GM12875 (cell line): ENCODE measurements around the gene TLE4.

ENCODE experiments used
- H3K4me3 ChIP-seq: one replicate; pipeline ENCODE4 v1.5.1; 2011; ENCODE audit warnings: low read depth, low read length, control low read depth
- CTCF ChIP-seq: IDR thresholded peaks from 2 replicates; pipeline ENCODE4 v1.5.1; 2011; ENCODE audit warnings: low read depth, mild to moderate bottlenecking, control low read depth, inconsistent platforms, low read length, moderate library complexity, borderline replicate concordance; ENCODE audit not compliant: insufficient read depth

Gene TLE4

GRCh38 chr9:79572032-79572607 is 355 bp downstream of the TLE4 start:
- TF ChIP-seq CTCF = no peak

GRCh38 chr9:79572608-79573411 is 1.0 kb downstream of the TLE4 start:
- TF ChIP-seq CTCF = no peak
- H3K4me3 ChIP-seq = peak overlapping the region; percentile 66

More at GRCh38 chr9:79572032-79572607, 355 bp downstream of the TLE4 start:
- peak overlapping the region; percentile 66 for H3K4me3 ChIP-seq

- TF ChIP-seq CTCF = no peak
- peak overlapping the region; percentile 66 for H3K4me3 ChIP-seq
These were observed 1.7 kb downstream of the TLE4 start for GRCh38 chr9:79573412-79573923.

GRCh38 chr9:79574136-79574535 is 2.4 kb downstream of the TLE4 start:
- no peak overlapping the region for H3K4me3 ChIP-seq
- TF ChIP-seq CTCF = no peak

GRCh38 chr9:79574781-79575180 is 3.0 kb downstream of the TLE4 start:
- no peak overlapping the region for H3K4me3 ChIP-seq

GRCh38 chr9:79575547-79575946 is 3.8 kb downstream of the TLE4 start:
- H3K4me3 ChIP-seq = no peak overlapping the region
- TF ChIP-seq CTCF = no peak

More at GRCh38 chr9:79574781-79575180, 3.0 kb downstream of the TLE4 start:
- TF ChIP-seq CTCF = no peak

GRCh38 chr9:79577969-79578723 is 6.4 kb downstream of the TLE4 start:
- H3K4me3 ChIP-seq = no peak overlapping the region
- TF ChIP-seq CTCF = no peak
